ENCODE measurements around the gene RALGPS1.

DNA sequence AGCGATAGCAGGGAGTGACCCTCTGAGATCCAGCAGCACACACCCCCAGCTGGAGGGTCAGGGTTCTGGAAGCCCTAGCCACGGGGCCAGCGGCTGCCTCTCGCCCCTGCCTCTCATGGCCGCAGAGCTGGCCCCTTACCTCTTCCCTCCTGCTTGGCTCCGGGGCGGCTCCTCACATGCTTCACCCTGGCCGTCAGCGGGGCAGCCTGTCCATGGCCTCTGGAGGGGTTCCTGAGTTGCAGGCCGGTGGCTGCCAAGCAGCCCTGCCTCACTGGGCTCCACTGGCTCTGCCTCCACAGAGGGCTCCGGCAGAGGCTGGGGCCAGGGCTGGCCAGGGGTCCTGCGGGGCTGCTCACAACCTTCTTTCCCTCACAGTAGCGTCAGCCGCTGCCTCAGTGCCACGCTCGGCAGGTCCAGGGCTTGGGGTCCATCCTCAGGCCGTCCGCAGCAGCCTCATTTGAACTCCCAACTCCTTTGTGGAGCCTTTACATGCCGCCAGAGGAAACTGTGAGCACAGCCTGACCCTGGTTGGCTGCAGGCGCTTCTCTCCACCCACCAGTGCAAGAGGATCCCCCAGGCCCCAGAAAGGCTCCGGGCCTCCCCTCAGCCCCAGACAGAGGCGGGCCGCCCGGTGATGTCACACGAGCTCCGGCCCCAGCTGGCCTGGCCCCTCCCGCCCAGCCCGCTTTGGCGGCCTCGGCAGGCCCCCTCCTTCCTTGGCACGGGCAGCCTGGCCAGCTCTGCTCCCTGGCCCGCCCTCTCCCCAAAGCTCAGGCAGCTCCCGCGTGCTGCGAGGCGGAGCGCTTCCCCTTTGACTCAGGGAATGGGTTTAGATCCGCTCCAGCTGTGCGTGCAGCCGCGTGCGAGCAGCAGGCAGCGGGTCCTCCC is 207.8 kb downstream of the RALGPS1 start, which contains the start of gene ANGPTL2:
- TF ChIP-seq NFRKB (IDR thresholded peaks at IDR 0.05) (no peak), ARNT (IDR thresholded peaks at IDR 0.05) (no peak), BHLHE40 (IDR thresholded peaks at IDR 0.05; ENCODE audit: borderline replicate concordance) (no peak), HDGF (IDR thresholded peaks at IDR 0.05; ENCODE audit: borderline replicate concordance) (no peak), FOXM1 (IDR thresholded peaks at IDR 0.05; ENCODE audit: borderline replicate concordance) (no peak), FOXK2 (IDR thresholded peaks at IDR 0.05) (no peak)

All from HEK293T (cell line).